ENCODE results near the gene FAM234B.

DNA sequence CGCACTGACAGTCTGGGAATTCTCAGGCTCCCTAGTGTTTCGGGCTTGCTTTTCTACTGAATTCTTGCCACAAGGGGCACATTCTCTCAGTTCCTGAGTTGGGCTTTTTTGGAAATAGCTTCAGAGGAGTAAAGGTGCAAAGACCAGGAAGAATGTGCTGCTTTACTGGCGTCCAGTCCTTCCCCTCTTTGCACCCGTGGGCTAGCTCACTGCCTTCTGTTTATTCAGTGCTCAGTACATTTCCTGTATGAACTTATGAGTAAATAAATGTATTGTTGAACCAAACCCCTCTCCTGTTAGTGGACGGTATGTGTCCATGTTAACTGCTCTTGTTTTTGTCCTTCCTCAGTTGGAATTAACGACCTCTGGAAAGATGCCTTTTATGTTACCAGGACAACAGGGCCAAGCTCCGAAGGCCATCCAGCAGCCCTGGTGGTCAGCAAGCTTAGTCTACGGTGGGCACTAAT lies 35.3 kb downstream of the FAM234B start:
- TF ChIP-seq, protein P1, sequence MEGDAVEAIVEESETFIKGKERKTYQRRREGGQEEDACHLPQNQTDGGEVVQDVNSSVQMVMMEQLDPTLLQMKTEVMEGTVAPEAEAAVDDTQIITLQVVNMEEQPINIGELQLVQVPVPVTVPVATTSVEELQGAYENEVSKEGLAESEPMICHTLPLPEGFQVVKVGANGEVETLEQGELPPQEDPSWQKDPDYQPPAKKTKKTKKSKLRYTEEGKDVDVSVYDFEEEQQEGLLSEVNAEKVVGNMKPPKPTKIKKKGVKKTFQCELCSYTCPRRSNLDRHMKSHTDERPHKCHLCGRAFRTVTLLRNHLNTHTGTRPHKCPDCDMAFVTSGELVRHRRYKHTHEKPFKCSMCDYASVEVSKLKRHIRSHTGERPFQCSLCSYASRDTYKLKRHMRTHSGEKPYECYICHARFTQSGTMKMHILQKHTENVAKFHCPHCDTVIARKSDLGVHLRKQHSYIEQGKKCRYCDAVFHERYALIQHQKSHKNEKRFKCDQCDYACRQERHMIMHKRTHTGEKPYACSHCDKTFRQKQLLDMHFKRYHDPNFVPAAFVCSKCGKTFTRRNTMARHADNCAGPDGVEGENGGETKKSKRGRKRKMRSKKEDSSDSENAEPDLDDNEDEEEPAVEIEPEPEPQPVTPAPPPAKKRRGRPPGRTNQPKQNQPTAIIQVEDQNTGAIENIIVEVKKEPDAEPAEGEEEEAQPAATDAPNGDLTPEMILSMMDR (IDR thresholded peaks at IDR 0.05), result no peak
- no peak for TF ChIP-seq POLR2A (IDR thresholded peaks at IDR 0.05)
